ENCODE data around the gene POLE.

POLE gene

DNA sequence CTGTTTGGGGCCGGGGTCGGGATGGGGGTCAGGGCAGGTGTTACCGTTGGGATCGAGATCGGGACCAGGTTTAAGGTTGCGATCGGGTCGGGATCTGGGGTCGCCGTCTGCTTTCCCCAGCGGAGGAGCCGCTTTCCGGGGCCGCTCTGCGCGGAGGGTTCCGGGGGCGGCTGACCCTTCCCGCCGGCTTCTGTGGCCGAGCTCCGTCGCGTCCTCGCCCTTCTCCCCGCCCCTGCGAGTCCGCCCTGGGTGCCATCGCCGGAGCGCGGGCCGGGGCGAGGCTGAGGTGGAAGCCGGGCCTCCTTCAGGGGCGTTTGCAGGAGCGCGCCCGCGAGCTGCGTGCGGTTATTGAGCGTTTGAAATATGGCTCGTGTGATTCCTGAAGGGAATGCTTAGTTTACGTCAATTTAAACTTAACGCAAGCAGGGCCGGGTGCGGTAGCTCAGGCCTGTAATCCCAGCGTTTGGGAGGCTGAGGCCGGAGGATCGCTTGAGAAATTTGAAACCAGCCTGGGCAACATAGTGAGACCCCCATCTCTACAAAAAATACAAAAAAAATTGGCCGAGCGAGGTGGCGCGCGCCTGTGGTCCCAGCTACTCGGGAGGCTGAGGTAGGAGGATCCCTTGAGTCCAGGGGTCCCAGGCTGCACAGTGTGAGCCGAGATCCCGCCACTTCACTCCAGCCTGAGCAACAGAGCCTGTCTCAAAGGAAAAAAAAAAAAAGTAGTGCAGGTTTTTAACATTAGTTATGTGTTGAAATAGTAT lies 24.1 kb upstream of the POLE start:
- DNase-seq = peak; percentile 39
- Histone ChIP-seq H3K4me1 (ENCODE audit: insufficient read depth, low read length) (peaks cover 32% of the 10 kb centered on the region), H3K9ac (ENCODE audit: low read depth, low read length) (peak overlapping the region; percentile 79), H3K36me3 (ENCODE audit: insufficient read depth, low read length) (peaks cover 28% of the 10 kb centered on the region), H3K4me3 (ENCODE audit: low read depth in 1 of 2, low read length in 2 of 2) (peak overlapping the region; percentile 85 to 94; a peak in 3 of 4 replicates), H4K20me1 (ENCODE audit: insufficient read depth, low read length) (peaks cover 28% of the 10 kb centered on the region; the same call in 1 of the 2 replicates), H3K27ac (ENCODE audit: low read length) (peak overlapping the region; percentile 46), H3K9me3 (ENCODE audit: insufficient read depth, low read length, severe bottlenecking) (no peaks in the 10 kb centered on the region), H3K79me2 (ENCODE audit: insufficient read depth, low read length) (peaks cover 54% of the 10 kb centered on the region), H2AFZ (ENCODE audit: low read depth, low read length) (peak overlapping the region; percentile 76), H3K4me2 (ENCODE audit: insufficient read depth, low read length) (peak overlapping the region; percentile 95), H3K27me3 (ENCODE audit: insufficient read depth, low read length, poor library complexity) (no peaks in the 10 kb centered on the region)
- ATAC-seq (ENCODE audit: insufficient read depth, low read depth) = peak; percentile 29; the same call in 2 of the 3 replicates
- TF ChIP-seq, protein P1, sequence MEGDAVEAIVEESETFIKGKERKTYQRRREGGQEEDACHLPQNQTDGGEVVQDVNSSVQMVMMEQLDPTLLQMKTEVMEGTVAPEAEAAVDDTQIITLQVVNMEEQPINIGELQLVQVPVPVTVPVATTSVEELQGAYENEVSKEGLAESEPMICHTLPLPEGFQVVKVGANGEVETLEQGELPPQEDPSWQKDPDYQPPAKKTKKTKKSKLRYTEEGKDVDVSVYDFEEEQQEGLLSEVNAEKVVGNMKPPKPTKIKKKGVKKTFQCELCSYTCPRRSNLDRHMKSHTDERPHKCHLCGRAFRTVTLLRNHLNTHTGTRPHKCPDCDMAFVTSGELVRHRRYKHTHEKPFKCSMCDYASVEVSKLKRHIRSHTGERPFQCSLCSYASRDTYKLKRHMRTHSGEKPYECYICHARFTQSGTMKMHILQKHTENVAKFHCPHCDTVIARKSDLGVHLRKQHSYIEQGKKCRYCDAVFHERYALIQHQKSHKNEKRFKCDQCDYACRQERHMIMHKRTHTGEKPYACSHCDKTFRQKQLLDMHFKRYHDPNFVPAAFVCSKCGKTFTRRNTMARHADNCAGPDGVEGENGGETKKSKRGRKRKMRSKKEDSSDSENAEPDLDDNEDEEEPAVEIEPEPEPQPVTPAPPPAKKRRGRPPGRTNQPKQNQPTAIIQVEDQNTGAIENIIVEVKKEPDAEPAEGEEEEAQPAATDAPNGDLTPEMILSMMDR (IDR thresholded peaks at IDR 0.05; ENCODE audit: borderline replicate concordance, extremely low read depth, low read length, poor library complexity, severe bottlenecking) = no peak
- TF ChIP-seq EZH2 (IDR thresholded peaks at IDR 0.05; ENCODE audit: borderline replicate concordance, low read depth, low read length, severe bottlenecking) = no peak

DNA sequence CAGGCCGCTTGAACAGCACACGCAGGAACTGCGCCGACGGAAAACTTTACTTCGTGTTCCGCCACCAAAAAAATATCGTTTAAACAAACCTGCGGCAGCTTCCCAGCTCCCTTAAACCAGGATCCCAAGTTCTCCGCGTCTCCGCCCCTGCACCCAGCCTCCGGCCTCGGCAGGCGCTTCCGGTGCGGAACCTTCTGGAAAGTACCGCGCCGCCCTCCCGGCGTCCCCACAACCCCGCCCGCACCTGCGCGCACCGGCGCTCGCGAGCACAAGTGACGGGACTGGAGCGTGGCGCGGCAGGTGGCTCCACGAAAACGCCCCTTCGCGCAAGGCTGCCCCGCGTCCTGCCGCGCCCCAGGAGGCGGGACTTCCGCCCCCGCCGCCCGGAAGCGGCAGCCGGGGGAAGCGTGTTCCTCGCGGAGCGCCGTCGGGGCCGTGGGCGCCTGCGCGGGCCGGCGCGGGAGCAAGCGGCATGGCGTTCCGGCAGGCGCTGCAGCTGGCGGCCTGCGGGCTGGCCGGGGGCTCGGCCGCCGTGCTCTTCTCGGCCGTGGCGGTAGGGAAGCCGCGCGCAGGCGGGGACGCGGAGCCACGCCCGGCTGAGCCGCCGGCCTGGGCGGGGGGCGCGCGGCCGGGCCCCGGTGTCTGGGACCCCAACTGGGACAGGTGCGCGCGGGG lies 23.4 kb upstream of the POLE start, which contains the start of gene PGAM5:
PGAM5 (plus strand) TSS at position 438 of the 675 bp plus-strand sequence; CDS start at position 473, 35 bp downstream.
- Histone ChIP-seq H3K4me1 (ENCODE audit: insufficient read depth, low read length) (peaks cover 32% of the 10 kb centered on the region), H3K27ac (ENCODE audit: low read length) (peak within 1 kb of the TSS; percentile 80), H4K20me1 (ENCODE audit: insufficient read depth, low read length) (peaks cover 27% of the 10 kb centered on the region; the same call in 1 of the 2 replicates), H3K79me2 (ENCODE audit: insufficient read depth, low read length) (peaks cover 54% of the 10 kb centered on the region), H3K4me3 (ENCODE audit: low read depth in 1 of 2, low read length in 2 of 2) (peak within 1 kb of the TSS; percentile 85 to 94; a peak in 3 of 4 replicates), H3K9me3 (ENCODE audit: insufficient read depth, low read length, severe bottlenecking) (no peaks in the 10 kb centered on the region), H3K4me2 (ENCODE audit: insufficient read depth, low read length) (peak within 1 kb of the TSS; percentile 95), H2AFZ (ENCODE audit: low read depth, low read length) (peak within 1 kb of the TSS; percentile 76), H3K27me3 (ENCODE audit: insufficient read depth, low read length, poor library complexity) (no peaks in the 10 kb centered on the region), H3K9ac (ENCODE audit: low read depth, low read length) (peak within 1 kb of the TSS; percentile 79), H3K36me3 (ENCODE audit: insufficient read depth, low read length) (peaks cover 24% of the 10 kb centered on the region)
- DNase-seq (peak; percentile 86), ATAC-seq (ENCODE audit: insufficient read depth, low read depth) (peak; percentile 90)
- TF ChIP-seq EZH2 (IDR thresholded peaks at IDR 0.05; ENCODE audit: borderline replicate concordance, low read depth, low read length, severe bottlenecking) = no peak
- TF ChIP-seq, protein P1 (IDR thresholded peaks at IDR 0.05; ENCODE audit: borderline replicate concordance, extremely low read depth, low read length, poor library complexity, severe bottlenecking) = no peak

DNA sequence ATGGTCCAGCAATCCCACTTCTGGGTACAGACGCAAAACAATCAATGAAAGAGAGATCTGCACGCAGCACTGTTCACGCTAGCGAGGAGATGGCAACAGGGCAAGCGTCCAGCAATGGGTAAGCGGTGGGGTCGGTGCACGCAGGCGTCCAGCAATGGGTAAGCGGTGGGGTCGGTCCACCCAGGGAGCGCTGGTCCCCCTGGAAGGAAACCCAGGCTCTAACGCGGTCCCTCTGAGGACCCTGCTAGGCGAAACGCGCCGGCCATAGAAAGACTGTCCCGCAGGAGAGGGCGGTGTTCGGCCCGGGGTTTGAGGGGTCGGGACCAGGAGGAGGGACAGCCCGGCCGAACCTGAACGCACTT lies 22.9 kb upstream of the POLE start:
- Histone ChIP-seq H3K4me3 (ENCODE audit: low read depth in 1 of 2, low read length in 2 of 2) (peak overlapping the region; percentile 78 to 85; a peak in 3 of 4 replicates), H3K27ac (ENCODE audit: low read length) (peak overlapping the region; percentile 80), H3K9ac (ENCODE audit: low read depth, low read length) (peak overlapping the region; percentile 79), H3K36me3 (ENCODE audit: insufficient read depth, low read length) (peaks cover 22% of the 10 kb centered on the region), H3K4me1 (ENCODE audit: insufficient read depth, low read length) (peaks cover 32% of the 10 kb centered on the region), H3K4me2 (ENCODE audit: insufficient read depth, low read length) (peak overlapping the region; percentile 95), H2AFZ (ENCODE audit: low read depth, low read length) (peak overlapping the region; percentile 76), H3K27me3 (ENCODE audit: insufficient read depth, low read length, poor library complexity) (no peaks in the 10 kb centered on the region), H3K79me2 (ENCODE audit: insufficient read depth, low read length) (peaks cover 52% of the 10 kb centered on the region), H4K20me1 (ENCODE audit: insufficient read depth, low read length) (peaks cover 26% of the 10 kb centered on the region; the same call in 1 of the 2 replicates), H3K9me3 (ENCODE audit: insufficient read depth, low read length, severe bottlenecking) (no peaks in the 10 kb centered on the region)
- ATAC-seq (ENCODE audit: insufficient read depth, low read depth) (peak; percentile 18), DNase-seq (no peak)
- no peak for TF ChIP-seq EZH2 (IDR thresholded peaks at IDR 0.05; ENCODE audit: borderline replicate concordance, low read depth, low read length, severe bottlenecking)
- TF ChIP-seq, protein P1 (IDR thresholded peaks at IDR 0.05; ENCODE audit: borderline replicate concordance, extremely low read depth, low read length, poor library complexity, severe bottlenecking) = no peak

All from DND-41 (cell line).